HG02678 (cell line): ENCODE results near the gene APOH.
"Not testable (repeated sequence)": the region's sequence is repeated elsewhere in the genome, so short reads cannot be mapped to it uniquely, and the experiment has no call there.

Experiments
- ATAC-seq: cut with Tn5 transposase; IDR thresholded peaks from one replicate; pipeline ENCODE4 v1.9.1; 2021; ENCODE audit warnings: mild to moderate bottlenecking, moderate library complexity; ENCODE audit not compliant: unreplicated experiment

Gene APOH

GRCh38 chr17:66228887-66229782, at the start of gene APOH:
Gene APOH (minus strand): TSS chr17:66229415. CDS start chr17:66229379, 36 bp downstream.
- no peak for ATAC-seq

- ATAC-seq = no peak
These were observed 48.0 kb upstream of the APOH start for GRCh38 chr17:66277191-66277590.

GRCh38 chr17:66276328-66276937, 47.2 kb upstream of the APOH start:
- ATAC-seq = no peak

- ATAC-seq = no peak
These were observed 46.4 kb upstream of the APOH start for GRCh38 chr17:66275651-66276050.

GRCh38 chr17:66273586-66273848, 44.3 kb upstream of the APOH start:
- no peak for ATAC-seq

GRCh38 chr17:66272811-66273585, 43.8 kb upstream of the APOH start:
- no peak for ATAC-seq

- ATAC-seq = no peak
These were observed 42.3 kb upstream of the APOH start for GRCh38 chr17:66271512-66271911.

DNA sequence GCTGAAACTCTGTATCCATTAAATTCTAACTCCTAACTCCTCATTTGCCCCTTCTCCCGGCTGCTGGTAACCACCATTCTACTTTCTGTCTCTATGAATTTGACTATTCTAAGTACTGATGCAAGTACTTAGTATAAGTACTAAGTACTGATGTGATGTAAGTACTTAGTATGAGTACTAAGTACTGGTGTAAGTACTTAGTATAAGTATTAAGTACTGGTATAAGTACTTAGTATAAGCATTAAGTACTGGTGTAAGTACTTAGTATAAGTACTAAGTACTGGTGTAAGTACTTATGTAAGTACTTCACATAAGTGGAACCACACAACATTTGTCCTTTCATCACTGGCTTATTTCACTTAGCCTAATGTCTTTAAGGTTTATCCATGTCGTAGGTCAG, 40.9 kb upstream of the APOH start:
- no peak for ATAC-seq

DNA sequence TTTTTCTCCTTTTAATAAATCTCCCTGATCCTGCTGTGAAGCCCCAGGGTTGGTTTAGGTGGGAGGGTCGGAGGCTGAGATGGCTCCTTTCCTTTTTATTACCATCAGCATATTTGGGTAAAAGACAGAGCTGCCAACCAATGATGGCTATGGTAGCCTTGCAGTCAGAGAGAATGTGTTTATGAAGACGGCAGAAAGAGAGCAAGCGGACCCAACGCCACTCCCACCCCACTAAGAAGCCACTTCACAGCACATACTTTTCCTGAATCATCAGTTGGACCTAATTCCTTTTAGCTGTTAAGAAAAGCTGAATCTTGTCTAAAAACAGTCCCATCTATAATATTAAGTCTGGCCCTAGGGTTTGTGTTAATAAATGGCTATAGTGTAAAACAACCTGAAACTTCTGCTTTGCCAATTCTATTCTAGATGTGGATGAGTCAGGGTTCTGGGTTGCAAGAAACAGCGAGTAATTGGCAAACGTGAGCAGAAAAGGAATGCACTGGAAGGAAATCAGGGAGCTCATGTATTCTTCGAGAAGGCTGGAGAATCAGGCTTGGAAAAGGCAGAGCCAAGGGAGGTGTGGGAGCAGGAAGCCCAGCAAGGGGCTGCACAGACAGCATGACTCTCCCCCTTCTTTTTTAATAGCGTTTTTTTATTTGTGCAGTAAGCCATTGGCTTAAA, 39.2 kb upstream of the APOH start:
- ATAC-seq = no peak

DNA sequence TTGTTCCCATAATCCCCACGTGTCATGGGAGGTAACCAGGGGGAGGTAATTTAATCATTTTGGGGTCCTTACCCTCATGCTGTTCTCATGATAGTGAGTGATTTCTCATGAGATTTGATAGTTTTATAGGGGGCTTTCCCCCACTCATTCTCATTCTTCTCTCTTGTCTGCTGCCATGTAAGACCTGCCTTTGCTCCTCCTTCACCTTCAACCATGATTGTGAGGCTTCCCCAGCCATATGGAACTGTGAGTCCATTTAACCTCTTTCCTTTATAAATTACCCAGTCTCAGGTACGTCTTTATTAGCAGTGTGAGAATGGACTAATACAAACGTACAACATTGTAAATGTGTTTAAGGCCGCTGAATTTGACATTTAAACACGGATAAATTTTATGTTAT, 35.5 kb upstream of the APOH start:
- no peak for ATAC-seq

GRCh38 chr17:66262767-66263166, 33.6 kb upstream of the APOH start:
- ATAC-seq = no peak

- ATAC-seq = no peak
These were observed 31.5 kb upstream of the APOH start for GRCh38 chr17:66260688-66261087.

DNA sequence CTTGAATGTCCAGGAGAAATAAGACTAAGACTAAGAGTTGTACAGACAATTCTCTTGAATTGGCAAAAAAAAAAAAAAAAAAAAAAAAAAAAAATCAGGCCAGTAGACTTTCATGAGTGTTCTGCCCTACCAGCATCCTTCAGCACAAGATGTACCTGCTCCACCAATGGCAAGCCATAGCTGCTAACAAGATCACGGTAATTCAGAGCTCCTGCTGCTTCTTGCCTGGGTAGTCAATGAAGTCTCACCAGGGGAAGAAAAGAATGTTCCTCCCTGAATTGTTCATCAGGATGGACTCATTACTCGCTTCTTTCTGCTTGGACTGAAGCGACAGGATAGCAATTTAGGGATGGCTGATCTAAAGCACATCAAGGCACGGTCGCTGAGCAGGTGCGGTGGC, 31.1 kb upstream of the APOH start:
- ATAC-seq = no peak

DNA sequence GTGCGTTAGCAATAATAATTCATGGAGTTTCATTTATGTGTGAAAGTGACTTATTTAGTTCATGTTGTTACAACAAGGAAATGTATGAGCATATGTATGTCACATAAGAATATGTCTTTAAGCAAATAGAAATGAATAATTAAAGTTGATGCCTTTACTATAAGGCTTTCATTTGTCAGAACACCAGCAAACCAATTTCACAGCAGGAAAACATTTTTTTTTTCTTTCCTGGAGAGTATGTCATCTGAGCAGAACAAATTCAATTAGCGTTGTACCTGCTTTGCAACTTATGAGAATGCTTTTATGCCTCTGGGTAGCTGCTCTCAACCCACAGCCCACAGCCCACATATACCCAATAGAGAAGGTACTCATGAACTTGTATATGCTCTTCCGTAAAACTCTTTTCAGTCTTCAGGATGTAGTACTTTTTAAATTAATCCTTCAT, 26.3 kb upstream of the APOH start:
- no peak for ATAC-seq

- ATAC-seq = no peak
These were observed 25.9 kb upstream of the APOH start for GRCh38 chr17:66255112-66255511.

DNA sequence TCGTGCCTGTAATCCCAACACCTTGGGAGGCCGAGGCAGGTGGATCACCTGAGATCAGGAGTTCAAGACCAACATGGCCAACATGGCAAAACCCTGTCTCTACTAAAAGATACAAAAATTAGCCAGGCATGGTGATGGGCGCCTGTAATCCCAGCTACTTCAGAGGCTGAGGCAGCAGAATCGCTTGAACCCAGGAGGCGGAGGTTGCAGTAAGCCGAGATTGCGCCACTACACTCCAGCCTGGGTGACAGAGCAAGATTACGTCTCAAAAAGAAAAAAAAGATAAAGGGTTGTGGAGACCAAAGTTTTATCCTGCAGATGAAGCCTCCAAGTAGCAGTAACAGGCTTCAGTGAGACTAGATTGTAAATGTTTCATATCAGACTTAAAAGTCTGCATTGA, 24.2 kb upstream of the APOH start:
- ATAC-seq = not testable (repeated sequence)

DNA sequence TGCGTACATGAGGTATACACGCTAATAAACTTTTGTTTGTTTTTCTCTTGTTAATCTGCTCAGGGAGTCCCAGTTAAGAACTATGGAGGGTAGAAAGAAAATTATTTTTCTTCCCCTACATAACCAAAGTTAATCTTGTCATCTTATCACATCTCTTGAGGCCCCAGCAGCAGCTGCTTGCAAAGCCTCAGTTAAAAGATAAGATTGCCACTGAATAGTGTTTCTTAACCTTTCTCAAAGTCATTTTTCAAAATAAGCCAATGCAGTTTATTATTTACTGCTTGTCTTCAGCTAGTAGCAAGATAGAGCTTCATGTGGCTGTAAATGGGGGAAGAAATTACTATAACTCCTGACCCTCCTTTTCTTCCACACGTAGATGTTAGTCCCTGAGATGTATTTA, 21.5 kb upstream of the APOH start:
- ATAC-seq = no peak

- no peak for ATAC-seq
These were observed 19.1 kb upstream of the APOH start for GRCh38 chr17:66248285-66248684.

DNA sequence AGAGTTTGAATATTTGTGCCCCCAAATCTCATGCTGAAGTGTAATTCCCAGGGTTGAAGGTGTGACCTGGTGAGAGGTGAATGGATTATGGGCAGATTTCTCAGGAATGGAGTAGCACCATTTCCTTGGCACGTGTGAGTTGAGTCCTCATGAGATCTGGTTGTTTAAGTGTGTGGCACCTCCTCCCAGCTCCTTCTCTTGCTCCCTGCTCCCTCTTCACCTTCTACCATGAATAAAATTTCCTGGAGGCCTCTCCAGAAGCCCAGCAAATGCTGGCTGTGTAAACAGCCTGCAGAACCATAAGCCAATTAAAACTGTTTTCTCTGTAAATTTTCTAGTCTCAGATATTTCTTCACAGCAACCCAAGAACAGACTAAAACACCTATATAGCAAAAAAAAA, 12.6 kb upstream of the APOH start:
- ATAC-seq = no peak

DNA sequence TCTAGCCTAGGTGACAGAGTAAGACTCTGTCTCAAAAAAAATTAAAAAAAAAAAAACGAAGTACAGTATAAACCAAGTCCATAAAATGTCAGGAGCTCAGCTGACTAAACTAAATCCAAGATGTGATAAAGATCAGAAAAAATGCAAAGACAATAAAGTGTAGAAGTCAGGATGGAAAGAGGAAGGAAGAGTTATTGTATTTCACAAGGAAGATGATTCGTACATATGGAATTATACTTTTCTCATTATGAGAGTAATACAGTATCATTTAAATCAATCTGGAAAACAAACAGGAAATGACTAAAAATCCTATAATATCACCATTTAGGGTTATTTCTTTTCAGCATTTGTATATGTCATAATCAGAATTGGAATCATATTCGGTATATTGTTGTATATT, 11.4 kb upstream of the APOH start:
- ATAC-seq = no peak

DNA sequence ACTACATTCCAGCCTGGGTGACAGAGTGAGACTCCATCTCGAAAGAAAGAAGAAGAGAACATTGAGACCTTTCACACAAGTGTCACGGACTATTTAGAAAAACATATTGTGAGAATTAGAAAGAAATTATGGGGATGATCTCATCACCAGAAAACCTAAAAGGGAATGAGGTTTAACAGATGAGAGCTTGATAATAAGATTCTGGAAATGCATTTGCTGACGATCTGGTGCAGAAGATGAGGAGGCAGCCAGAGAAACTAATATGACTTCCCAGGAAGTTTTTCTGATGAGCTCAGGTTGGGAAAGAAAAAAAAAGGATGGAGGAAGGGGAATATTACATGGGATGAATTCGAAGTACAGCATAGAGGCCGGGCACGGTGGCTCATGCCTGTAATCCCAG, 10.8 kb upstream of the APOH start:
- no peak for ATAC-seq
